ENCODE results near the gene PSMD3.
A peak's percentile ranks its signal among the peaks of the same experiment; 100 is the strongest.

PSMD3 gene

GRCh38 chr17:39960524-39961041, 20.0 kb upstream of the PSMD3 start:
- no peak for DNase-seq (ENCODE audit: low spot score)

- no peak for DNase-seq (ENCODE audit: low spot score)
Measured at GRCh38 chr17:39962642-39963220, 17.9 kb upstream of the PSMD3 start, which contains the start of gene GSDMA. TSS of gene GSDMA (plus strand) at chr17:39963004. CDS start at chr17:39965688, 2,684 bp downstream.

- no peak for DNase-seq (ENCODE audit: low spot score)
Measured at GRCh38 chr17:39963829-39964228, 16.8 kb upstream of the PSMD3 start.

GRCh38 chr17:39965017-39965699, 15.4 kb upstream of the PSMD3 start:
- no peak for DNase-seq (ENCODE audit: low spot score)

GRCh38 chr17:39966771-39967170, 13.8 kb upstream of the PSMD3 start:
- DNase-seq (ENCODE audit: low spot score), result no peak

- no peak for DNase-seq (ENCODE audit: low spot score)
Measured at GRCh38 chr17:39968761-39969160, 11.8 kb upstream of the PSMD3 start.

- no peak for DNase-seq (ENCODE audit: low spot score)
Measured at GRCh38 chr17:39969375-39969774, 11.2 kb upstream of the PSMD3 start.

GRCh38 chr17:39970157-39970692, 10.4 kb upstream of the PSMD3 start:
- no peak for DNase-seq (ENCODE audit: low spot score)

GRCh38 chr17:39971076-39971603, 9.5 kb upstream of the PSMD3 start:
- no peak for DNase-seq (ENCODE audit: low spot score)

GRCh38 chr17:39972271-39972670, 8.3 kb upstream of the PSMD3 start:
- no peak for DNase-seq (ENCODE audit: low spot score)

- DNase-seq (ENCODE audit: low spot score), result no peak
Measured at GRCh38 chr17:39973496-39973895, 7.1 kb upstream of the PSMD3 start.

- DNase-seq (ENCODE audit: low spot score), result no peak
Measured at GRCh38 chr17:39974433-39974832, 6.2 kb upstream of the PSMD3 start.

GRCh38 chr17:39975801-39976200, 4.8 kb upstream of the PSMD3 start:
- DNase-seq (ENCODE audit: low spot score), result no peak

GRCh38 chr17:39979016-39979670, 1.5 kb upstream of the PSMD3 start:
- DNase-seq (ENCODE audit: low spot score), result no peak

GRCh38 chr17:39979893-39980350, 685 bp upstream of the PSMD3 start:
- DNase-seq (ENCODE audit: low spot score), result peak; percentile 35

GRCh38 chr17:39981207-39981741, 667 bp downstream of the PSMD3 start:
- DNase-seq (ENCODE audit: low spot score), result no peak

- no peak for DNase-seq (ENCODE audit: low spot score)
Measured at GRCh38 chr17:39981766-39982375, 1.3 kb downstream of the PSMD3 start.

- no peak for DNase-seq (ENCODE audit: low spot score)
Measured at GRCh38 chr17:39988206-39988810, 7.7 kb downstream of the PSMD3 start.

GRCh38 chr17:39994448-39994847, 13.8 kb downstream of the PSMD3 start:
- no peak for DNase-seq (ENCODE audit: low spot score)

GRCh38 chr17:39995438-39995837, 14.8 kb downstream of the PSMD3 start:
- DNase-seq (ENCODE audit: low spot score), result no peak

GRCh38 chr17:39996162-39996561, 15.6 kb downstream of the PSMD3 start:
- no peak for DNase-seq (ENCODE audit: low spot score)
